GM23338 (cell line): ENCODE measurements around the gene SEPTIN3. TPM values are rescaled to one million over a fixed set of nuclear protein-coding genes. Genes with fewer than 3 reads are reported as not detected.

Experiments
- ETS1 ChIP-seq: IDR thresholded peaks from 2 replicates; pipeline ENCODE4 v1.6.1; 2016; ENCODE audit warnings: antibody characterized with exemption
- REST ChIP-seq: IDR thresholded peaks from one replicate; pipeline ENCODE4 v1.6.1; 2018; ENCODE audit warnings: antibody characterized with exemption; ENCODE audit not compliant: unreplicated experiment
- polyA plus RNA-seq: library from polyadenylated mRNA; unstranded; fragments of >200 nt; fragmentation: Nextera tagmentation; extraction: Ambion mirVana; gene quantifications from 2 replicates; pipeline ENCODE4 v1.2.1, GENCODE V29; 2016
- total RNA-seq: library from RNA; depleted of rRNA; stranded (reverse); fragments of >200 nt; shearing (Covaris generic); gene quantifications from 2 replicates; pipeline ENCODE4 v1.2.3, GENCODE V29; 2014; rRNA removed

Gene SEPTIN3
- total and polyA plus RNA-seq, 2 experiments from 2014 or later = 16.4 to 28.4 TPM

- no peak for TF ChIP-seq ETS1
- no peak for TF ChIP-seq REST
Observed at GRCh38 chr22:42018224-42018623, 49.0 kb downstream of the SEPTIN3 start (continued).

Other genes starting within 250 kb of the SEPTIN3 start
- gene CCDC134, start 168.8 kb upstream of the SEPTIN3 start, total RNA-seq = 21.0 and 24.5 TPM in 2 replicates
- gene CCDC134, start 168.8 kb upstream of the SEPTIN3 start, polyA plus RNA-seq = 2.7 and 4.2 TPM in 2 replicates
- 147 and 163 TPM in 2 replicates for gene SREBF2, start 136.3 kb upstream of the SEPTIN3 start, total RNA-seq
- gene SREBF2, start 136.3 kb upstream of the SEPTIN3 start, polyA plus RNA-seq = 48.7 and 49.8 TPM in 2 replicates
- 0.62 and 5.1 TPM in 2 replicates for gene SHISA8, start 54.4 kb upstream of the SEPTIN3 start, total RNA-seq
- gene SHISA8, start 54.4 kb upstream of the SEPTIN3 start, polyA plus RNA-seq = 0.21 TPM in 1 of 2 replicates, not detected in the other
- gene TNFRSF13C, start 42.6 kb upstream of the SEPTIN3 start, total RNA-seq = 0.97 and 1.7 TPM in 2 replicates
- gene TNFRSF13C, start 42.6 kb upstream of the SEPTIN3 start, polyA plus RNA-seq = 0.75 and 1.0 TPM in 2 replicates
- gene CENPM, start 22.3 kb upstream of the SEPTIN3 start, total RNA-seq = 40.0 and 61.6 TPM in 2 replicates
- gene CENPM, start 22.3 kb upstream of the SEPTIN3 start, polyA plus RNA-seq = 50.0 and 51.1 TPM in 2 replicates
- 0.14 and 0.39 TPM in 2 replicates for gene WBP2NL, start 29.3 kb downstream of the SEPTIN3 start, total RNA-seq
- gene WBP2NL, start 29.3 kb downstream of the SEPTIN3 start, polyA plus RNA-seq = not detected in 2 replicates
- 17.8 and 21.4 TPM in 2 replicates for gene NAGA, start 101.4 kb downstream of the SEPTIN3 start, total RNA-seq
- gene NAGA, start 101.4 kb downstream of the SEPTIN3 start, polyA plus RNA-seq = 6.3 and 6.6 TPM in 2 replicates
- 5.9 and 7.6 TPM in 2 replicates for gene PHETA2, start 104.8 kb downstream of the SEPTIN3 start, total RNA-seq
- gene PHETA2, start 104.8 kb downstream of the SEPTIN3 start, polyA plus RNA-seq = 3.8 and 4.5 TPM in 2 replicates
- 4.9 and 5.2 TPM in 2 replicates for gene SMDT1, start 110.3 kb downstream of the SEPTIN3 start, total RNA-seq
- gene SMDT1, start 110.3 kb downstream of the SEPTIN3 start, polyA plus RNA-seq = 95.1 and 97.9 TPM in 2 replicates
- 69.8 and 98.4 TPM in 2 replicates for gene NDUFA6, start 121.3 kb downstream of the SEPTIN3 start, total RNA-seq
- gene NDUFA6, start 121.3 kb downstream of the SEPTIN3 start, polyA plus RNA-seq = 428 and 433 TPM in 2 replicates
- gene CYP2D6, start 161.4 kb downstream of the SEPTIN3 start, total RNA-seq = 0.27 and 1.3 TPM in 2 replicates
- gene CYP2D6, start 161.4 kb downstream of the SEPTIN3 start, polyA plus RNA-seq = 0.56 and 1.2 TPM in 2 replicates